Neural cell (in vitro differentiated cells): ENCODE results near the gene CPXM2. TPM values are rescaled to one million over a fixed set of nuclear protein-coding genes. Genes with fewer than 3 reads are reported as not detected.

Experiments
- H2AFZ ChIP-seq: fragments of 200-600, 300-800 bp; sonication (generic), shearing (Covaris generic); 2 replicates; pipeline ENCODE4 v1.6.0; 2014; ENCODE audit warnings: low read depth, mild to moderate bottlenecking, antibody characterized with exemption, low read length, moderate library complexity
- H3F3A ChIP-seq: fragments of 200-600 bp; shearing (Covaris generic); 2 replicates; pipeline ENCODE4 v1.6.1; 2016; ENCODE audit warnings: mild to moderate bottlenecking, moderate library complexity, mixed read lengths, antibody characterized with exemption, low read length; ENCODE audit not compliant: insufficient read depth, poor library complexity, severe bottlenecking
- H3K27ac ChIP-seq: fragments of 200-600, 300-800 bp; sonication (generic), shearing (Covaris generic); 2 replicates; pipeline ENCODE4 v1.5.1; 2014; ENCODE audit warnings: mild to moderate bottlenecking, low read length, moderate library complexity
- H3K27me3 ChIP-seq: fragments of 300-800, 200-600 bp; sonication (generic), shearing (Covaris generic); 2 replicates; pipeline ENCODE4 v1.6.0; 2014; ENCODE audit warnings: mild to moderate bottlenecking, low read depth, low read length, moderate library complexity; ENCODE audit not compliant: insufficient read depth
- H3K36me3 ChIP-seq: fragments of 300-800, 200-600 bp; sonication (generic), shearing (Covaris generic); 2 replicates; pipeline ENCODE4 v1.5.1; 2014; ENCODE audit warnings: mild to moderate bottlenecking, antibody characterized with exemption, low read length, moderate library complexity; ENCODE audit not compliant: insufficient read depth
- H3K4me2 ChIP-seq: fragments of 300-800, 200-600 bp; sonication (generic), shearing (Covaris generic); 2 replicates; pipeline ENCODE4 v1.6.0; 2014; ENCODE audit warnings: mild to moderate bottlenecking, low read length
- H3K4me3 ChIP-seq: fragments of 300-800, 200-600 bp; sonication (generic), shearing (Covaris generic); 2 replicates; pipeline ENCODE4 v1.5.1; 2014; ENCODE audit warnings: mild to moderate bottlenecking, low read length, moderate library complexity
- H3K79me2 ChIP-seq: fragments of 200-600 bp; shearing (Covaris generic); replicated peaks from 2 replicates; pipeline ENCODE4 v1.6.0; 2014; ENCODE audit warnings: mild to moderate bottlenecking, low read length, moderate library complexity; ENCODE audit not compliant: insufficient read depth
- H3K9ac ChIP-seq: fragments of 300-800, 200-600 bp; sonication (generic), shearing (Covaris generic); 2 replicates; pipeline ENCODE4 v1.6.1; 2016; ENCODE audit warnings: mild to moderate bottlenecking, low read length, mixed read lengths
- H3K9me2 ChIP-seq: fragments of 200-600 bp; shearing (Covaris generic); 2 replicates; pipeline ENCODE4 v1.6.1; 2016; ENCODE audit warnings: mild to moderate bottlenecking, low read length, mixed read lengths; ENCODE audit not compliant: insufficient read depth
- H3K9me3 ChIP-seq: fragments of 200-600, 300-800 bp; sonication (generic), shearing (Covaris generic); 2 replicates; pipeline ENCODE4 v1.6.1; 2016; ENCODE audit warnings: mild to moderate bottlenecking, mixed run types, low read length, moderate library complexity, mixed read lengths
- H4K20me1 ChIP-seq: fragments of 200-600 bp; shearing (Covaris generic); 2 replicates; pipeline ENCODE4 v1.6.1; 2016; ENCODE audit warnings: mild to moderate bottlenecking, mixed run types; ENCODE audit not compliant: insufficient read depth
- EP300 ChIP-seq: fragments of 450-650 bp; conservative IDR thresholded peaks from 2 replicates; pipeline ENCODE4 v1.6.1; 2014; ENCODE audit warnings: antibody characterized with exemption, mild to moderate bottlenecking, moderate library complexity; ENCODE audit not compliant: poor library complexity, severe bottlenecking
- EZH2 ChIP-seq: fragments of 200-600, 300-800 bp; shearing (Covaris generic), sonication (generic); IDR thresholded peaks from 2 replicates; pipeline ENCODE4 v1.6.1; 2014; ENCODE audit warnings: antibody characterized with exemption, low read length, borderline replicate concordance, mild to moderate bottlenecking; ENCODE audit not compliant: insufficient read depth, poor library complexity, severe bottlenecking
- MXI1 ChIP-seq: fragments of 450-650 bp; conservative IDR thresholded peaks from 2 replicates; pipeline ENCODE4 v1.6.1; 2014; ENCODE audit warnings: antibody characterized with exemption, mild to moderate bottlenecking; ENCODE audit not compliant: poor library complexity, severe bottlenecking
- POLR2AphosphoS5 ChIP-seq: IDR thresholded peaks from 2 replicates; pipeline ENCODE4 v1.6.1; 2012
- RAD21 ChIP-seq: fragments of 450-650 bp; conservative IDR thresholded peaks from 2 replicates; pipeline ENCODE4 v1.6.1; 2014; ENCODE audit warnings: antibody characterized with exemption, mild to moderate bottlenecking, moderate library complexity
- REST ChIP-seq: IDR thresholded peaks from 2 replicates; pipeline ENCODE4 v1.6.1; 2012; ENCODE audit warnings: borderline replicate concordance
- SMC3 ChIP-seq: fragments of 450-650 bp; conservative IDR thresholded peaks from 2 replicates; pipeline ENCODE4 v1.6.1; 2014; ENCODE audit warnings: antibody characterized with exemption, mild to moderate bottlenecking, moderate library complexity; ENCODE audit not compliant: poor library complexity
- TAF1 ChIP-seq: IDR thresholded peaks from 2 replicates; pipeline ENCODE4 v1.6.1; 2012; ENCODE audit warnings: low read depth
- polyA plus RNA-seq: library from polyadenylated mRNA; depleted of rRNA; stranded (reverse); fragments of >200 nt; gene quantifications from 2 replicates; pipeline ENCODE4 v1.2.3, GENCODE V29; 2014
- TF ChIP-seq, protein P1 (sequence below): fragments of 450-650 bp; IDR thresholded peaks from 2 replicates; pipeline ENCODE4 v1.5.1; 2014; ENCODE audit warnings: antibody characterized with exemption, mild to moderate bottlenecking, moderate library complexity; ENCODE audit not compliant: poor library complexity, severe bottlenecking

CPXM2 gene
- polyA plus RNA-seq, 1 donor from 2014 or later: not detected

DNA sequence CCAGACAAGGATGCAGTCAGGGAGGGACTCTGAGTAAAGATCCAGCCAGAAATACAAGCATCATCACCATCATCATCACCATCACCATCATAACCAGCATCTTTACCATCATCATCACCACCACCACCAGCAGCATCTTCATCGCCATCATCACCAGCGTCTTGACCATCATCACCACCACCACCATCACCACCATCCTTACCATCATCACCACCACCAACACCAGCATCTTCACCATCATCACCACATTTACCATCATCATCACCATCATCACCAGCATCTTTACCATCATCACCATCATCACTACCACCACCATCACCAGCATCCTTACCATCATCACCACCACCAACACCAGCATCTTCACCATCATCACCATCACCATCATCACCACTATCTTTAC lies 44.1 kb upstream of the CPXM2 start:
- H3K9me2 ChIP-seq: no peaks in the 10 kb centered on the region
- no peak overlapping the region for H3K27ac ChIP-seq
- H3K4me3 ChIP-seq: no peak overlapping the region
- no peaks in the 10 kb centered on the region for H3K27me3 ChIP-seq
- H3K9ac ChIP-seq: no peak overlapping the region
- no peaks in the 10 kb centered on the region for H4K20me1 ChIP-seq
- H3K9me3 ChIP-seq: no peaks in the 10 kb centered on the region
- H3F3A ChIP-seq: no peaks in the 10 kb centered on the region
- TF ChIP-seq, protein P1, sequence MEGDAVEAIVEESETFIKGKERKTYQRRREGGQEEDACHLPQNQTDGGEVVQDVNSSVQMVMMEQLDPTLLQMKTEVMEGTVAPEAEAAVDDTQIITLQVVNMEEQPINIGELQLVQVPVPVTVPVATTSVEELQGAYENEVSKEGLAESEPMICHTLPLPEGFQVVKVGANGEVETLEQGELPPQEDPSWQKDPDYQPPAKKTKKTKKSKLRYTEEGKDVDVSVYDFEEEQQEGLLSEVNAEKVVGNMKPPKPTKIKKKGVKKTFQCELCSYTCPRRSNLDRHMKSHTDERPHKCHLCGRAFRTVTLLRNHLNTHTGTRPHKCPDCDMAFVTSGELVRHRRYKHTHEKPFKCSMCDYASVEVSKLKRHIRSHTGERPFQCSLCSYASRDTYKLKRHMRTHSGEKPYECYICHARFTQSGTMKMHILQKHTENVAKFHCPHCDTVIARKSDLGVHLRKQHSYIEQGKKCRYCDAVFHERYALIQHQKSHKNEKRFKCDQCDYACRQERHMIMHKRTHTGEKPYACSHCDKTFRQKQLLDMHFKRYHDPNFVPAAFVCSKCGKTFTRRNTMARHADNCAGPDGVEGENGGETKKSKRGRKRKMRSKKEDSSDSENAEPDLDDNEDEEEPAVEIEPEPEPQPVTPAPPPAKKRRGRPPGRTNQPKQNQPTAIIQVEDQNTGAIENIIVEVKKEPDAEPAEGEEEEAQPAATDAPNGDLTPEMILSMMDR: no peak
- TF ChIP-seq RAD21 (no peak), TAF1 (no peak), POLR2AphosphoS5 (no peak), REST (no peak), EZH2 (no peak), EP300 (no peak), SMC3 (no peak), MXI1 (no peak)
- no peaks in the 10 kb centered on the region for H3K36me3 ChIP-seq
- H3K4me2 ChIP-seq: no peak overlapping the region
- H2AFZ ChIP-seq: no peak overlapping the region
- H3K79me2 ChIP-seq: no peaks in the 10 kb centered on the region

DNA sequence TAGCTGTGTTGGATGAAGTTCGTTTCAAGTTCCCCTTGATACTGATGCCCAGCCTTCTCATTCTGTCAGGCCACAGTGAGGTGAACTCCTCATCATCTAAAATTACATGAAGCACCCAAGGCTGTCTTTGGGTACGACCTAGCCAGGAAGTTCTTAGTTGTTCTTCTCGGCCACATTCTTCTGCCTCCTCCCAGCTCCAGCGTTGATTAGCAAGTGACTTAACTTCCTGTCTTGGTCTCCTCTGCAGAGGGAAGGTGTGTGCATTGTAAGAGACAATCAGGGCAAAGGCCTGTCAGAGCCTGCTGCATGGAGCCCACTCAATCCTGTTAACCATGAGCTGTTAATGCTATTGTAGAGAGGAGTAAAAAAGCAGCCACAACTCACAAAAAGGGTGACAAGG lies 43.2 kb upstream of the CPXM2 start:
- no peaks in the 10 kb centered on the region for H3K79me2 ChIP-seq
- no peaks in the 10 kb centered on the region for H3K36me3 ChIP-seq
- H3K9me3 ChIP-seq: no peaks in the 10 kb centered on the region
- H2AFZ ChIP-seq: no peak overlapping the region
- TF ChIP-seq MXI1 (no peak), EP300 (no peak)
- no peak overlapping the region for H3K4me2 ChIP-seq
- no peaks in the 10 kb centered on the region for H3K27me3 ChIP-seq
- no peaks in the 10 kb centered on the region for H4K20me1 ChIP-seq
- no peaks in the 10 kb centered on the region for H3K9me2 ChIP-seq
- H3K4me3 ChIP-seq: no peak overlapping the region
- H3K27ac ChIP-seq: no peak overlapping the region
- no peak overlapping the region for H3K9ac ChIP-seq
- no peaks in the 10 kb centered on the region for H3F3A ChIP-seq

DNA sequence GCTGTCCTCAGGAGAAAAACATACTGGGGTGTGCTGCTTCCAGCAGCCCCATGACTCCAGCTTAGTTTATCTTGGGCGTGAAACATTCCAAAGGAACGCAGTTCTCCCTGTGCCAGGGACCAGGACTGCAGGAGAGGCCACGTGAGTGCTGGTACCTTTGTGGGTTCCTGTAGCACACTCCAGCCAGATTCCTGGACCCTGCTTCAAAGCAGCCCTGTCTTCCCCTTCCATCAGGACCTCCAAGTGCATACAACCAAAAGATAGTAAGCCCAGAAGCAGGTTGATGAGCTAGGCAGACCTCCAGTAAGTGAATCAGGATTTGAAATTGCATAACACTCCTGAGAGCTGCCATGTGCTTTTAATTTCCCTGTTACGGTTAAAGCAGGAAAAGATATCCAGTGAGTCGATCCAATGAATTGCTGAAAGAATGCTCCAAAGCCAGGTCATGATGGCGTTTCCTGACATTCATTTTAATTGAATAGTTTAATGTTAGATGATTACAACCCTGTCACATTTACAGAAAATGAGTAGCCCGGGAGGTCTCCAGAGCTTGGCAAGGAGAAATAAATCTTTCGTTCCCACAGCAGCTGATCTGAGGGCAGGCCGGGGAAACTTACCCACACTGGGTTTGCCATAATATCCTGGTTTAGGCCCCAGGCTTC lies 38.9 kb upstream of the CPXM2 start:
- no peak for TF ChIP-seq SMC3
- TF ChIP-seq POLR2AphosphoS5: no peak
- no peak for TF ChIP-seq MXI1
- no peak for TF ChIP-seq EZH2
- TF ChIP-seq, protein P1: no peak
- TF ChIP-seq EP300: no peak
- no peak for TF ChIP-seq TAF1
- TF ChIP-seq RAD21: no peak
- TF ChIP-seq REST: no peak

More for the DNA sequence above, 38.9 kb upstream of the CPXM2 start:
- Histone ChIP-seq H2AFZ (no peak overlapping the region), H3F3A (no peaks in the 10 kb centered on the region), H3K27ac (no peak overlapping the region), H3K4me3 (no peak overlapping the region), H3K4me2 (no peak overlapping the region), H4K20me1 (no peaks in the 10 kb centered on the region), H3K79me2 (no peaks in the 10 kb centered on the region), H3K9me3 (peaks cover 6% of the 10 kb centered on the region), H3K27me3 (no peaks in the 10 kb centered on the region), H3K9ac (no peak overlapping the region), H3K9me2 (no peaks in the 10 kb centered on the region), H3K36me3 (no peaks in the 10 kb centered on the region)
